SJCRH30 (cell line): Measurements from ENCODE around the gene CDKN1C. TPM values are rescaled to one million over a fixed set of nuclear protein-coding genes. Genes with fewer than 3 reads are reported as not detected.

Experiments used
- DNase-seq, 2 experiments: peaks; one replicate each; pipeline ENCODE4 v3.0.0-alpha.2; 2015 to 2020
- H3K27ac ChIP-seq: fragments of 250-450 bp; sonication (Bioruptor Pico); 2 replicates; pipeline ENCODE4 v1.5.1; 2020; ENCODE audit warnings: mild to moderate bottlenecking, moderate library complexity
- H3K27me3 ChIP-seq: fragments of 250-450 bp; sonication (Bioruptor Pico); 2 replicates; pipeline ENCODE4 v1.5.1; 2020; ENCODE audit warnings: mild to moderate bottlenecking, moderate library complexity
- H3K36me3 ChIP-seq: fragments of 250-450 bp; sonication (Bioruptor Pico); 2 replicates; pipeline ENCODE4 v1.5.1; 2020; ENCODE audit warnings: mild to moderate bottlenecking, moderate library complexity
- H3K4me1 ChIP-seq: fragments of 250-450 bp; sonication (Bioruptor Pico); 2 replicates; pipeline ENCODE4 v1.5.1; 2020; ENCODE audit warnings: mild to moderate bottlenecking, moderate library complexity
- H3K4me3 ChIP-seq: fragments of 250-450 bp; sonication (Bioruptor Pico); 2 replicates; pipeline ENCODE4 v1.5.1; 2020; ENCODE audit warnings: mild to moderate bottlenecking, moderate library complexity
- H3K9me3 ChIP-seq: fragments of 250-450 bp; sonication (Bioruptor Pico); replicated peaks from 2 replicates; pipeline ENCODE4 v1.5.1; 2020; ENCODE audit warnings: mild to moderate bottlenecking, moderate library complexity
- total RNA-seq: library from RNA; depleted of rRNA; stranded (reverse); fragments of >200 nt; shearing (Covaris generic); gene quantifications from 2 replicates; pipeline ENCODE4 v1.2.3, GENCODE V29; 2014

The CDKN1C gene
- total RNA-seq, 1 experiment from 2014 or later = not detected

DNA sequence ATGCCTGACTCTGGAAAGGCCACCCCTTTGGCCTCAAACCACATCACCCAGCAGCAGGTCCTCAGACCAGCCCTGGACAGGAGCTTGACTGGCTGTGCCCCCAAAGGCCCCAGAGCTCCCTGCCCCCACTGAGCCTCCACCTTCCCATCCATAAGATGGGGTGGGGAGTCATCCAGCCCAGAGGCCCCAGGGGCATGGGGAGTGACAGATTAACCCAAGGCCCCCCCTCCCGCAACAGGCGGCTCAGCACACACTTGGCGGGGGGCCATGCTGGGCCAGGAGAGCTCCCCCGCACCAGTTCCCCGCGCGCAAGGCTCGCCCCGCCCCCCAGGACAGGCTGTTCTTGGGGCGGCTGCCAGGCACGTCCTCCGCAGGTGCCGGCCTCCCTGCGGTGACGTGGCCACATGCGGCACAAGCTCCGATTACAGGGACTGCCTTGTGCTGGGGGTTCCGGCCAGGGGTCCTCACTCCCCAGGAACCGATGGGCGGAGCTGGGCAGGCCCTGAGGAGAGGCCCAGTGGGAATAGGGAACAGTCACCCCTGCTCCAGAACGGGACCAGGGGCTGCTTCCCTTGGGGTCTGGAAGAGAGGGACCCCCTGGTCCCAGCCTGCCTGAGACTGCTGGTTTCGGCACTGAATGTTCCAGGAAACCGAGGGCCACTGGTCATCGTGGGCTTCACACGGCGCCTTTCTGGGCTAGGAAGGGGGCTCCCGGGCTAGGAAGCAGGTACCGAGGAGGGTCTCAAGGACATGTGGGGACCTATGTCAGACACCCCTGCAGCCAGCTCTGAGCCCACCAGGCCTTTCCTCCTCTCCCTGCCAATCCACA, 5.1 kb upstream of the CDKN1C start:
- Histone ChIP-seq H3K27me3 (no peaks in the 10 kb centered on the region), H3K4me1 (peaks cover 11% of the 10 kb centered on the region; the same call in 1 of the 2 replicates), H3K4me3 (no peak overlapping the region), H3K27ac (no peak overlapping the region), H3K9me3 (no peaks in the 10 kb centered on the region), H3K36me3 (no peaks in the 10 kb centered on the region)
- DNase-seq = peak in 1 of 2 experiments; percentile 54

DNA sequence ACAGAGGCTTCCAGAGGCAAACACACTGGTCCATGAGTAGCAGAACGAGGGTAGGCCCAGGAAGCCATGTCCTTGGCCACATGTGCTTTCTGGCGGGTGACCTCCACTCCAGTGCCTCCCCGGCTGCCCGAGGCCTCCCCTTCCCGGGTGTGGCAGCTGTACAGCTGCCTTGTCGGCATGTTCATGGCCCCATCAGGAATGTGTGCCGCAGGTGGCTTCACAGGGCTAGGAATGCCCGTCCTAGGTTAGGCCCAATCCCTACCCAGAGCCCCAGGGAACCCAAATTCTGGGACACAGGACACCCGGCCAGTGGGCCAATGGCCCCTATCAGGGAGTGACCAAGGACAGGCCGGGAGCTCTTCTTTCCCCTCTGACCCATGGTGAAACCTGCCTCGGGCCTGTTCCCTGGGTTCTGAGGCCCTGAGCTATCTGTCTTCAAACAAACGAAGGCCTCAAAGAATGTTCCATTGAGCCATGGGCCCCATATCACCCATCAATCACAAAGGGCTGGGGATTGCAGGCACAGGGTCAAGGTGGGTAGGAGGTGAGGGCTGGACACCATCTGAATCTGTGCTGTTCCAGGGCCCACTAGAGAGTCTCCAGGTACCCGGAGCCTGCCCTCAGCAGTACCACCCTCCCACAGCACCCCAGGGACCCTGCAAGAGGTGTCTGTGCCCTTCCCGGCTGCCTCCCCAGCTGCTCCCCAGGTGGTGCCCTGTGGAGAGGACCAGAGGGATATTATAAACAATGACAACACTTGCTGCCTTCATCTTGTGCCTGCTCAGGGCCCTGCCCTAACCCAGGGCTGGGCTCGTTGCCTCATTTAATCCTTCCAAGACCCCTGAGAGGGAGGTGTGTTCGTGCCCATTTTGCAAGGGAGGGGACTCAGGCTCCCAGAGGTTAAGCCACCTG, 4.0 kb upstream of the CDKN1C start:
- no peak overlapping the region for H3K4me3 ChIP-seq
- no peaks in the 10 kb centered on the region for H3K36me3 ChIP-seq
- DNase-seq = no peak
- H3K4me1 ChIP-seq = peaks cover 11% of the 10 kb centered on the region; the same call in 1 of the 2 replicates
- no peaks in the 10 kb centered on the region for H3K9me3 ChIP-seq
- no peaks in the 10 kb centered on the region for H3K27me3 ChIP-seq
- no peak overlapping the region for H3K27ac ChIP-seq

DNA sequence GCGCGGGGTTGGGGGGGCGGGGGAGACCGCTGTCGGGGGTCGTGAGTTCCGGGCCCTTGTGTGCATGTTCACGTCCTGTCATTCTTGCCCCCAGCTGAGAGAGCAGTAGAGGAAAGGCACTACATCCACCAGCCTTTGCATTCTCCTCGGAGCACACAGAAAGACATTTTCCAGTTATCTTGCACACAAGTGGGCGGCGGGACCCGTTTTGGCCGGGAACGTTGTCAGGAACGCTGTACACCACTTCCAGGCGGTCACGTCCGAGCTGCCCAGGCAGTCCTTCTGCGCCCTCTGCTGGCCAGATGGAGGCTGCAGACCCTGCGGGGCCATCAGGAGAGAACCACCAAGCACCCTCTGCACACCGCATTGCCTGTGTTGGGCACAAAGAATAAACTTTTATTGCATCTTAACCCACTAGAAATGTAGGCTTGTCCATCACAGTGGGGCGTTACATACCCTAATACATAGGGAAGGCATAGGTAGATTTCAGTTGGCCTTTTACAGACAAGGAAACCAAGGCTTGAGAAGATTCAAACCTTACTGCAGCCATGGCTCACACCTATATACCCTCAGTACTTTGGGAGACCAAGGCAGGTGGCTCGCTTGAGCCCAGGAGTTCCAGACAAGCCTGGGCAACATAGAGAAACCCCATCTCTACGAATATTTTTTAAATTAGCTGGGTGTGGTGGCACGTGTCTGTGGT, 2.8 kb upstream of the CDKN1C start:
- DNase-seq = peak; percentile 77 to 85
- Histone ChIP-seq H3K27me3 (no peaks in the 10 kb centered on the region), H3K36me3 (no peaks in the 10 kb centered on the region), H3K4me1 (peaks cover 11% of the 10 kb centered on the region; the same call in 1 of the 2 replicates), H3K9me3 (no peaks in the 10 kb centered on the region), H3K27ac (no peak overlapping the region), H3K4me3 (no peak overlapping the region)

DNA sequence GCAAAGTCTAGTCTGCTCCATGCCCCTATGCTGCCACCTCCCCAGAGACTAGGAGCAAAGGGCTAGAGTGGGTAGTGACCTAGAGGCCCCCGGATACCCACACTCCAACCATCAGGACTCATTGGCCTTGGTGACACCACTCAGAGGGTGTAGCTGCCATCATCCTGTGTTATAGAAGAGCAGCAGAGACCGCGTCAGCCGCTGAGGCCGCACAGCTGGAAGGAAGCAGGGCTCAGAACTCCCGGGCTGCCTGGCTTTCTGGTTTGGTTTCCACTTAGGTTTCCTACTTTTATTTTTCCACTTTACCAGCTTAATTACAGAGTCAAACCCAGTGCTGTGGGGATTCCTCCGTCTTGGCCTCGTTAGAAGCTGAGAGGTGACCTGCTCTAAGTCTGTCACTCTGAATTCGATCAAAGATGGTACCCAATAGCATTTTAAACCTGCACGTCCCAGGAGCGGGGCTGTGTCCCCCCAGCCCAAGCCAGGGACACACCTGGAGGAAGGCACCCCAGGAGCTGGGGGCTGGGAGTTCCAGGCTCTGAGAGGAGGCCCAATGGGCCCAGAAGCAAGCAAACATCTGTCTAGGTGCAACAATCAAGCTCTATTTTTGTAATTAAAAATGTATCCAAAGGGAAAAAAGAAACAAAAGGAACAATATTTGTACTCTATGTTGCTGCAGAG, 2.1 kb upstream of the CDKN1C start:
- Histone ChIP-seq H3K36me3 (no peaks in the 10 kb centered on the region), H3K9me3 (no peaks in the 10 kb centered on the region), H3K27ac (no peak overlapping the region), H3K4me1 (peaks cover 11% of the 10 kb centered on the region; the same call in 1 of the 2 replicates), H3K27me3 (no peaks in the 10 kb centered on the region), H3K4me3 (no peak overlapping the region)
- no peak for DNase-seq

DNA sequence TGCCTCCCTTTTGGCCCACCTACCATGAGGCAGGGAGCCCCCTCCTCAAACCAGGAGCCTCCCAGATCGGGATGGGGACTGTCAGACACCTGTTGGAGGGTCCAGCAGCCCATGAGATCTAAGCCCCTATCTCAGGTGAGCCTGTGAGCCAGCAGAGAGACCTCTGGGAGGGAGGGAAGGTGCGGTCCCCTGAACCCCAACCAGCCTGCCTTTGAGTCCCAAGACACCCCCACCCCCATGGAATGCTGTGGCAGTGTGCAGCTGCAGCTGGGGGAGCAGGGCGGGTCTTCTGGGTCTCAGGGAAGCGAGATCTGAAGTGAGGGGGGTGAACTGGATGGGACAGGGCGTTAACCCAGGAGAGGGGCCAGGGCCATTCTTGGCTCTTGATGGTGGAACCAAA, 1.4 kb upstream of the CDKN1C start:
- DNase-seq = no peak
- Histone ChIP-seq H3K9me3 (no peaks in the 10 kb centered on the region), H3K36me3 (no peaks in the 10 kb centered on the region), H3K4me3 (no peak overlapping the region), H3K4me1 (peaks cover 11% of the 10 kb centered on the region; the same call in 1 of the 2 replicates), H3K27me3 (no peaks in the 10 kb centered on the region), H3K27ac (no peak overlapping the region)

- Histone ChIP-seq H3K4me3 (no peak overlapping the region), H3K36me3 (no peaks in the 10 kb centered on the region), H3K27me3 (no peaks in the 10 kb centered on the region), H3K9me3 (no peaks in the 10 kb centered on the region), H3K27ac (no peak overlapping the region), H3K4me1 (peaks cover 11% of the 10 kb centered on the region; the same call in 1 of the 2 replicates)
- DNase-seq = no peak
These were observed 768 bp upstream of the CDKN1C start for GRCh38 chr11:2886191-2886894.

- no peaks in the 10 kb centered on the region for H3K36me3 ChIP-seq
- no peak overlapping the region for H3K4me3 ChIP-seq
- H3K9me3 ChIP-seq = no peaks in the 10 kb centered on the region
- H3K27ac ChIP-seq = no peak overlapping the region
- H3K27me3 ChIP-seq = no peaks in the 10 kb centered on the region
- no peak for DNase-seq
- peaks cover 2% of the 10 kb centered on the region; the same call in 1 of the 2 replicates for H3K4me1 ChIP-seq
These were observed 428 bp downstream of the CDKN1C start for GRCh38 chr11:2885017-2885677.

DNA sequence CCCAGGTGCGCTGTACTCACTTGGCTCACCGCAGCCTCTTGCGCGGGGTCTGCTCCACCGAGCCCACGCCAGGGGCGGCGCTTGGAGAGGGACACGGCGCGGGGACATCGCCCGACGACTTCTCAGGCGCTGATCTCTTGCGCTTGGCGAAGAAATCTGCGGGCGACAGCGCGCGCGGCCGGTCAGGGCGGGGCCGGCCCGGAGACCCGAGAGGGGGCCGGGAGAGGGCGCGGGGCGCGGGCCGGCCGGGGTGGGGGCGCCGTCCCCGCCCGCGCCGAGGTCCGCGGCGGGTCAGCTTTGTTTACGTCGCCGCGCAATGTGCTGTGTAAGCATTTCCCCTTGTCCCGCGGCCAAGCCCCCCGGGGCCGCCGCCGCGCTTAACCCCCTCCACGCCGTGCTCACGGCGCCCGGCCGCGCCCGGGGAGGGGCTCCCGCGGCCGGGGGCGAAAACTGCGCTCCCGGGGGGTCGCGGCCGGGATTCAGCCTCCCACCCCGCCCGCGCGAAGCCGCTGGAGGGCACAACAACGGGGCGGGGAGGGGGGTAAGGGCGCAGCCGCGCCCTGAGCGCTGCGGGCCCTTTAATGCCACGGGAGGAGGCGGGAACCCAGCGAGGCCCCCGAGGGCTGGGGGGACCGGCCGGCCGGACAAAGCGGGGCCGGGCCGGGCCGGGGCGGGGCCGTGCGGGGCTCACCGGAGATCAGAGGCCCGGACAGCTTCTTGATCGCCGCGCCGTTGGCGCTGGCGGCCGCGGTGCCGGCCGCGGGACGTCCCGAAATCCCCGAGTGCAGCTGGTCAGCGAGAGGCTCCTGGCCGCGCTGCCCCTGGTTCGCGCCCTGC, 1.4 kb downstream of the CDKN1C start:
- H3K9me3 ChIP-seq = no peaks in the 10 kb centered on the region
- H3K4me3 ChIP-seq = peak overlapping the region; percentile 36
- no peaks in the 10 kb centered on the region for H3K36me3 ChIP-seq
- no peaks in the 10 kb centered on the region for H3K4me1 ChIP-seq
- no peak for DNase-seq
- no peak overlapping the region for H3K27ac ChIP-seq
- H3K27me3 ChIP-seq = no peaks in the 10 kb centered on the region

DNA sequence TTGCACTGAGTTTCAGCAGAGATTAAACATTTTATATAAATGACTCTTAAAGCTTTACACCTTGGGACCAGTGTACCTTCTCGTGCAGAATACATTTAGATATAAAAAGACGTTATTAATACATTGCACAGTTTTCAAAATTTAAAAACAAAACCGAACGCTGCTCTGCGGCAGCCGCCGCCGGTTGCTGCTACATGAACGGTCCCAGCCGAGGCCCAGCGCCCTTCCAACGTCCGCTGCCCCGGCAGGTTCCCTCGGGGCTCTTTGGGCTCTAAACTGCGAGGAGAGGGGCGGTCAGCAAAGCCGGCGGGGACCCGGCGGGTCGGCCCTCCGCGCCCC, 2.0 kb downstream of the CDKN1C start:
- H3K4me1 ChIP-seq = no peaks in the 10 kb centered on the region
- no peak overlapping the region for H3K27ac ChIP-seq
- H3K9me3 ChIP-seq = no peaks in the 10 kb centered on the region
- H3K4me3 ChIP-seq = peak overlapping the region; percentile 36; the same call in 1 of the 2 replicates
- H3K27me3 ChIP-seq = no peaks in the 10 kb centered on the region
- no peaks in the 10 kb centered on the region for H3K36me3 ChIP-seq
- DNase-seq = no peak

DNA sequence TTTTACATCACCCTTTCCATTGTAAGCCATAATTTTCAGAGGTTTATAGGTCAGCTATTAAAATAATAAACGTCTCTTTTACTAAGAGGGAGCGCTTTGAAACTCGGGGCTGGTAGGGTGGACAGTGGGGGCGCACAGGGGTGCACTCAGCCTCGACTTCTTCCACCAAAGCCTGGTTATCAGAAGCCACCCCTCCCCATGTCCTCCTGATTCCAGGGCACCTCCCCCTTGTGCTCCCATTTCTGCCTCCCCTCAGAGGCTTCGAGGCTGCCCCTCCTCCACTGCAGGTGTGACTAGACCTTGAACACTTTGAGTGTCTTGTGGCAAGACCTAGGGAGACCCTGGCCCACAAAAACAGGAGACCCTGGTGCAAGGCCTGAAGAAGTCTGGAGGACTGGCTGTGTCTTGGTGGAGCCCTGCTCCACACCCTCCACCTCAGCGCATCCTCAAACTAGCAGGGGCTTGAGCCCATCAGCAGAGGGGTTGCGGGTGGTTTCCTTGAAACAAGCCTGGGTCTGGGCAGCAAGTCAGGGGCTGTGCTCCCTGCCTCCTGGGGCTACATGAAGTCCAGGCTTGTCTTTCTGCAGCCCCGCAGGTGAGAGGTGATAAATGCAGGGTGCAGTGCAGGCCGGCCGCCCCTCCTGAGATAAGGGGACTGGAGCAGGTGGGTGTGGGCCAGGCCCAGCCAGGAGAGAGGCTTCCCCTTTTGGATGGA, 3.0 kb downstream of the CDKN1C start:
- no peak for DNase-seq
- H3K4me3 ChIP-seq = no peak overlapping the region
- no peak overlapping the region for H3K27ac ChIP-seq

DNA sequence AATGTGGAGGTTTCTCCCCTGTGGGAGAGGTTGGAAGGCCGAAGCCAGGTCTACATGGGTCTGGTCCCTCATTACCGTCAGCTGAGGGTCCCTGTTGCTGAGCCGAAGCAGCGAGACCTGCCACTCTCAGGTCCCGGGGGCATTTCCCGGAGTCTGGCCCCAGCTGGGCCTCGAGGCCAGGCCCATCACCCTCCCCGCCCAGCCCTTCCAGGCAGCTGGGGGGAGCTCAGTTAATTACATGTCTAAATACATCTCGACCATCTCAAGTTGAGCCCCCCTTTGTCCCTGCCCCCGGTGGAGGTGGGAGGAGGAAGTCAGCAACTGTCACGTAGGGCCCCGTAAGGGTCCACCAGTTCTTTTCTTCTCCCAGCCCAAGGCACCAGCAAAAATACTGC, 3.6 kb downstream of the CDKN1C start:
- Histone ChIP-seq H3K27me3 (no peaks in the 10 kb centered on the region), H3K36me3 (no peaks in the 10 kb centered on the region), H3K9me3 (no peaks in the 10 kb centered on the region), H3K4me3 (no peak overlapping the region), H3K4me1 (no peaks in the 10 kb centered on the region), H3K27ac (no peak overlapping the region)
- no peak for DNase-seq

More for the DNA sequence above, 3.0 kb downstream of the CDKN1C start:
- H3K4me1 ChIP-seq = no peaks in the 10 kb centered on the region
- H3K36me3 ChIP-seq = no peaks in the 10 kb centered on the region
- no peaks in the 10 kb centered on the region for H3K9me3 ChIP-seq
- H3K27me3 ChIP-seq = no peaks in the 10 kb centered on the region
